Glomerular visceral epithelial cell (primary cell): ENCODE results near the gene FAR2.
"Not testable (repeated sequence)": the region's sequence is repeated elsewhere in the genome, so short reads cannot be mapped to it uniquely, and the experiment has no call there.

ENCODE experiments used
- DNase-seq: peaks from one replicate; pipeline ENCODE4 v3.0.0-alpha.2; 2016; ENCODE audit errors: extremely low spot score

Gene FAR2

DNA sequence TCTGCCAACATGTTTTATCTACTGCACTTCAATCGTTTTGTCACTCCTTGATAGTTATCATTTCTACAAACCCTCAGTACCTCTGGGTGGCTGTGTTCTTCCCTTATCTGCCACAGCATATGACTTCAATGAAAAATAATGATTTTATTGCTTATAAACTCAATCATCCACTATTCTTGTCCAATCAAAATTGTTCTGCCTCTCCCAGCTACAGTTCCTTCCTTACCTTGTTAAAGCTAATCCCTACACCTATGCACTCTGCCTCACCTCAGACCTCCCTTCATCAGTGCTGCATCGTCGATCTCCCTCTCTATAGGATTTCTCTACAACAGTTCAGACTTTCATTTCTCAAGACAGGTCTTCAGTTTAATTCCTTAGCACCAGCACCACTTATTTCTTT, 173.1 kb downstream of the FAR2 start:
- DNase-seq = no peak

DNA sequence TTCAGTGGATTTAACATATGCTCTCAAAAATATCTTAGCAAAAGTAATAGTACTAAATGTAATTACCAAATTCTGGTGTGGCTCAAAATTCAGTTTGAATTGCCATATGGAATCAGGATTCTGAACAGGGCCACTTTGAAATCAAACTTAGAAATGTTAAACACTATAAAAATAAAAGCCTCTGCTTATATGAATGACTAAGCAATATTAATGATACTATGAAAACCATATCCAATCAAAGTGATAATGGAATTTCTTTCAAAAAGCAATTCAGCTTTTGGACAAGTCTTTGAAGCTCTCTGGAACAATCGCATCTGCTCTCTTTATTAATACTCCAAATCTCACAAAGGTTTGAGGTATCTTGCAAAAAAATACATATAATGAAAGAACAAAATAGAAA, 180.3 kb downstream of the FAR2 start:
- no peak for DNase-seq

DNA sequence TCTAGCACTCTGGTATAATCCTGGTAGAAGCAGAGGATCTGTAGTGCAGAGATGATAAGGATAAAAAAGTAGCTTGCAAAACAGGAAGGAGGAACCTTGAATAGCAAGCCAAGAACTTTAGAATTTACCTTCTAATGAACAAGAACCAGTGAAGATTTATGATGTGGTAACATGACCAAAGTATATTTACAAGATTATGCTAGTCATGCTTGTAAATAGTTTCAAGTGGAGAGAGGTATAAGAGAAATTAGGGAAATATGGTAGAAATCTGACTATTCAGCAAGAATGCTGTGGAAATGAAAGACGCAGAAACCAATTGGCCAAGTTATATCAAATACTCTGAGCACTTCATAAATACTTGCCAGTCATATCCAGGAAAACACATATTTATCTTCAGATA, 184.1 kb downstream of the FAR2 start:
- no peak for DNase-seq

DNA sequence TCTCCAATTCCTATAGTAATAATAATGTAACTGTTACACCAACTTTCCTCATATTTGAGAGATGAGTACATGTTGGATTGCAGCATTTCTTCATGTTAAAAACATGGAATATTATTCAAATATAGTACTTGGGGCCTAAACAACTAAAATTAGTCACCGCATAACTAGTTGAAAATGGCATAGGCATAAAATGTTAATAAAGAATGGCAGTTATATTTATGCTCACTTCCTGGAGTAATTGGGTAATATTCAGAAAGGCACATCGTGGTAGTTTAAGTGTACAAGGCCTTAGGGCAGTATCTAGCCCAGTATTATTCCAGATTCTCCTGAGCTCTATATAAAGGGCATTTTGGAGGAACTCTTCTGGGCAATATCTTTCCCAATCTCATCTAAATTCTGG, 185.9 kb downstream of the FAR2 start:
- DNase-seq = no peak

DNA sequence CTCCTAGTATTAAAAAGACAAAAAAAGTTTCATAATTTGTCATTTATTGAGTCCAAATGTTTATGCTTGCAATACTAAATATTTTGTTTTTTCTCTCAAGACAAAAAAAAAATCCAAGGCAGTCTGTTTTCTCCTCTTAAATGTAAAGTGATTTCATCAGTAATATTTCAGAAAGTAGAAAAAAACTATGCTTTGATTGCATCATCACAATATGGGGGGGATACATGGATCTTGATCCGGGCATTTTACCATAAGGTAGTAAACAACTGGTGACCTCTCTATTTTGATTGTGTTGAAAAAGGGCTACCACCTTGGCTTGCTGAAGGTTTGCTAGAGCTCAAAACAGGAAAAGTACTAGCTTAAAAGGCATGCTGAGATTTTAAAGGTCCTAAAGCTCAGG, 188.2 kb downstream of the FAR2 start:
- DNase-seq = no peak

DNA sequence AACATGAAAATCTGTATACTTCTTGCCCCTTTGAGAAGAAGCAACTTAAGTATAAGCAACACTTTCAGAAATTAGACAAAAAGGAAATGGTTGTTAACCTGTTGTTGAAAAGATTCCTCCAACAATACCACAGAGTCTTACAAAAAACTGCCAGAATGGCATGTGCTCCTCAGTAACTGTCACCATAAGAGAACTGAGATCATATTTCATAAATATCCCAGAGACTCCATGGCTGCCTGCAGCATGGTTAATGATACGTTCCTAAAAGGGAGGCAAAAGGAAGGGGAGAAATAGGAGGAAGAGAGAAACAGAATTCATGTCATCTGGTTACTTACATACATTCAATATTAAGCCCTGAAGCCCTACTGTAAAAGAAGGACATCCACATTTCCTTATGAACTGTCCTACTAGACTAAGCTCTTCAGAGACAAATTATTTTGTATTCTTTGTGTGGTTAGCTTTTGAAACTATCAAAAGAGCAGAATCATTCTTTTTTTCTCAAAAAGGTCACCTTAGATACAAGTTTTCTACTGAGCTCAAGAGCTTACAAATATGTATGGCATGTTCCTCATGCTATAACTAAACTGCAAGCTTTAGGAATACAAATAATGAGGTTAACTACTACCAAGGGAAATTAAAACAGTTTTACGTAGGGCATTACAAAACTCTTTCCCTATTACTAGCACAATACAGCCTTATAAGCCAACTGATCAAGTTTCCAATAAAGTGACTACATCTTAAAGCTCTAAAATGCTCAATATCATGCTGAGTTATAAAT, 194.1 kb downstream of the FAR2 start:
- no peak for DNase-seq

DNA sequence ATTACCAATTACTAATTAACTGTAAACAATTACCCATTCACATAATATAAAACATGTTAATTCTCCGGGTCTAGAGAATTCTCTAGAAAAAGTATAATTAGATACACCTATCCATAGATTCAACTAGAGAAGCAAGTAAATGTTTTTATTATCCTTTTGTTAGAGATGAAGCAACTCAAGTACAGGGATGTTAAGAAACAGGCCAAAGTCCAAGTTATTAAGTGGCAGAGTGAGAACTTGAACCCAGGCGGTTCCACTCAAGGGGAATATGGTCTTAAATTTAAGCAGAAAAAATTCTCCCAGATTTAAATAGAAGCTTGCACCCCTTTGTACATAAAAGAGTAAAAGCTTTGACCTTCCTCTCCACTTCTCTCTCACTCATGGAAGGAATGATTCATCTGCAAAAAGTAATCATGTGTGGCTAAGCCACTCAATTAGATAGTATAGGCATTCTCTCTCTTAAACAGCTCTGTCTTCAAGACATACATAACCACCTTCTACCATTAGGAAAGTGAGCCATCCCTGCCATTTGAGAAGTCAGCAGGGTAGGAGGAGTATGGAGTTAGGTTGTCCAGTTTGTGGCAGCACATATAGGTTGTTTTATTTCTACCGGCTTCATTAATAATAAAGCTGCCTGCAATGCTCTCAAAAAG, 197.8 kb downstream of the FAR2 start:
- peak; percentile 9 for DNase-seq

DNA sequence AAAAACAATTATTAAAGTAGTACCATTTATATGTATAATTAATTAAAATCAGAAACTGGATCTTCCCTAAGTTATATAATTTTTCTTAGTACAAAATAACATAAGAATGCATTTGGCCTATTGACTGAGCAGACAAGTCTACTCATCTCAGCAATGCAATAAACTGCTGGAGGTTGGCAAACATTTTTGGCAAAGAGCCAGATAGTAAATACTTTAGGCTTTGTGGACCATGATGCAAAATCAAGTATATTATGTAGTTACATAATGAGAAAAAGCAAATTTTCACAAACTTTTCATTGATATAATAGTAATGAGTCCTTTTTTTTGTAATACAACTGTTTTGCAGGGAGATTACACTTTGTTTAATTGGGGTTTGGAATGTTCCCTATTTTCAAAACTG, 201.0 kb downstream of the FAR2 start:
- peak; percentile 34 for DNase-seq

DNA sequence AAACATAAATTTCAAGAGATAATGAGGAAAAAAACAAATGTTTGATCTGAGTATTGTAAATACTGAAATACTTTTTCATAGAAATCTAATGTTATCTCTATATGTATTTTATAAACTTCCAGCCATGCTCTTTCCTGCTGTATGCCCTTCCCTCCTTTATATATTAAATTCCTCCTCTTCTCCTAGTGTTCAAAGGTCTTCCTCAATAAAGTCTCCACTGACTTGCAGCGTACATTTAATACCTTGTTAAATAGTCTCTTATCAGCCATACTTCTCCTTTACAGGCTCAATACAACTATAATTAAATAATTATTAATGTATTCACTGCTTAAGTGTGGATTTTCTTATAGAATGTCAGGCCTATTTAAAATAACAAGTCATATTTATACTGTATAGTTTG, 205.9 kb downstream of the FAR2 start:
- no peak for DNase-seq

DNA sequence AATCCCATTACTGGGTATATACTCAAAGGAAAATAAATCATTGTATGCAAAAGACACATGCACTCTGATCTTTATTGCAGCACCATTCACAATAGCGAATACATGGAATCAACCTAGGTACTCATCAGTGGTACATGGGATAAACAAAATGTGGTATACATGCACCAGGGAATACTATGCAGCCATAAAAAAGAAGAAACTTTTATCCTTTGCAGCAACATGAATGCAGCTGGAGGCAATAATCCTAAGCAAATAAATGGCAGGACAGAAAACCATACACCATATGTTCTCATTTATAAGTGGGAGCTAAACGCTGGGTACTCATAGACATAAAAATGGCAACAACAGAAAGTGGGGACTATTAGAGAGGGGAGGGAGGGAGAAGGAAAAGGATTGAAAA, 216.0 kb downstream of the FAR2 start:
- no peak for DNase-seq

DNA sequence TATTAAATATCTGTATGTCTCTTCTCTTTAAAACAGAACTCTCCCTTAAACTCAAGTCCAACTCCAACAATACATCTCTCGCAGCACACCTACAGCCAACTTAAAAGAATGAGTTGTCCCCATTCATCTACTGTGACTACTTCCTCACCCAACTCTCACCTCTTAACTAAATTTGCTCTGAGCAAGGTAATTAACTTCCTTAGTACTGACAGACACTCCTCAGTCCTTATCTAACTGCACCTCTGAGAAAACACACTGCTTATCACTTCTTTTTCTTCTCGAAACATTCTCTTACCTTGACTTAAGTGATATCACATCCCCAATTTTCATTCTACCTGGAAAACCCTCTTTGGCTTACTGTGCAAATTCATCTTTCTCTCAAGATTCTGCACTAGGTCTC, 224.9 kb downstream of the FAR2 start:
- DNase-seq = no peak

DNA sequence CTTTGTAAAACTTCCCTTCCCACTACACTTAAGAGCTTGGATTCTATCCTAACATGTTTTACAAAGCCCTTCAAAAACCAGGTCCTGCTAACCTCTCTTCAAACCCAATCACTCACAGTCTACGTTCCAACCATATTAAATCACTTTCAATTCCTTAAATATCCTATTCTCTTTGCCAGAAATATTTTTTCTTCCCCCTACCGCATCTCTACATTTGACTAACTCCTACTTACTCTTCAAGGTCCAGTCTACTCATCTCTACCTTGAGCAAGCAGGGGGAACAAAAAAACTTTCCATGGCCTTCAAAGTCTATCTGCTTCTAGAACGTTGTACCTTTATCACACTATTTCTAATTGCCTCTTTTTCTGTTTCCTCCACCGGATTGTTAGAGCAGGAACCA, 225.8 kb downstream of the FAR2 start:
- DNase-seq = no peak

DNA sequence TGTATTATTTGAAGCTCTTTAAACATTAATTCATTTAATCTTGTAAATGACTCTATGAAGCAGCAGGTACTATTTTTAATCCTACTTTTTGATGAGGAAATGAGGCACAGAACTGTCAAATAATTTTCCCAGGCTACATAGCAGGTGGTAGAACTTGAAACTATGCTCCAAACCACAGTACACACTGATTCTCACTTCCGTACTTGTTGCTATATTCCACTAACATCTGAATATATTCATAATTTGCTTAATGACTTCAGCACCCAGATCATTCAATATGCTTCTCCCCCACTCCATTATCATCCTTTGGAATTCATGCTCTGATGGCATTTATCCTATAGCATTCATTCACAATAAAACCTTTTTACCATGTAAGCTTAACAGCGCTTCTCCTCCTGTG, 227.0 kb downstream of the FAR2 start:
- DNase-seq = no peak

DNA sequence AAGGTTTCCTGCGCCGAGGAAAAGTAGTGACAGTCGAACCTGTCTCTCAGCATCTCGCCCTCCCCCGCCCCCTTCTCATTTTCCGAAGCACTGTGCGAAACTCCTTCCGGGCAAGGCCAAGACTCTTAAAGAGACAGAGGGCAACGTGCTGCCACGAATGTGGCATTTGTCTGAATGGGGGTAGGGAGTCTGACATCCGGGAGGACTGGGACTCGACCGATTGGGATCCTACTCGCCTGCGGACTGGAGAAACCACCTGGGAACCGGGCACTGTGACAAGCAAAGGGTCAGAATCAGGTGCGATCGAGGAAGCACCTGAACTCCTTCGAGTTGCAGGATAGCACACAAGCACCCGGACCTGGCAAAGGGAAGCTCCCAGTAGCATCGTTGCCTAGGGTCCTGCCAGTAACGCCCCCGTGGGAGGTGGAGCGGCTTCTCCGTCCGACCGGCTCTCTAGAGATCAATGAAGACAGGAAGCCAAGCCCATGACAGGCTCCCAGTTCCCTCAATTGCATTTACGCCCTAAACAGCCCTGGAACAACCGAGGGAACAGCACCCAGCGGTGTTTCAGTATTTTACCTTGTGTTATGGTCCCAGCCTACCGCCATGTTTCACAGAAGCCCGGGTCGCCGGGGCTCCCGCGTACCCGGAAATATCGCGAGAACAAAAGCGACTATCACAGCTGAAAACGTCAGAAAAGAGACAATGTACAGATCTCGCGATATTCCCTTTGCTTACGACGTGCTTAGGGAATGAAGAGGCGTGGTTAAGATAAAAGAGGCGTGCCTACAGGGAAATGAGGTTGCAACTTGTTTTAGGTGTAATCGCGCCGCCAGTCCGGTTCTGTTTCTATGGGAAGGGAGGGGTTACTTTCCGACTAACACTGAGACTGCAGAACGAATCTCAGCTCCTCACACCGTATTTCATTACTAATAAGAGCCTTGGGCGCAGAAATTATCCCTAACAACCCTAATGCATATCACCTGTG, 231.8 kb downstream of the FAR2 start, which contains the start of gene ERGIC2:
Gene ERGIC2 (minus strand): TSS at position 637 of the 988 bp plus-strand sequence. CDS start 9,539 bp downstream, outside the sequence.
- DNase-seq = peak; percentile 98

DNA sequence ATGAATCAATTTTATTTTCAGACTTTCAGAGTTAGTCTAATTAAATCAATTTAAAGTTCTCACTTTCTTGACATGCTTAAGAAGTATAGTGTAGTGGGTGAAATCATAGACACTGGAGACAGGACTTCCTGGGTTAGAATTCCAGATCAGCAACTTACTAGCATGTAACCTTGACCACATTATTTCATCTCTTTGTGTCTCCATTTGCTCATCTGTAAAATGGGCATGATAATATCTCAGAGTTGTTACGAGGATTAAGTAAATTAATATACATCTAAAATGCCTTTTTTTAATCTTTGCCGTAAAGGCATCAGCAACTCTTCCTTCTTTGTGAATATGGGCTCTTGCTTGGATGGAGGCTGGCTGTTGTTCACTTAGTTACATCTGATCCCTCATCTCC, 233.2 kb downstream of the FAR2 start:
- DNase-seq = no peak

DNA sequence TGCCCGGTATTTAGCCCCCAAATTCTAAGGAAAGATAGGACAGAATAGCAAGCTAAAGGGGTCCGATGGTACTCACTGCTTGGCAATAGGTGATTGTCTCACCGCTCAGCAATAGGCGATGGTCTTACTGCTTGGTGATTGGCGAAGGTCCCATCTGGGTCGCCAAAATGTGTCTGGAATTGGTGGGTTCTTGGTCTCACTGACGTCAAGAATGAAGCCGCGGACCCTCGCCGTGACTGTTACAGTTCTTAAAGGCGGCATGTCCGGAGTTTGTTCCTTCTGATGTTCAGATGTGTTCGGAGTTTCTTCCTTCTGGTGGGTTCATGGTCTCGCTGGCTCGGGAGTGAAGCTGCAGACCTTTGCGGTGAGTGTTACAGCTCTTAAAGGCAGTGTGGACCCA, 236.1 kb downstream of the FAR2 start:
- not testable (repeated sequence) for DNase-seq
